ENCODE data around the gene OR51D1. TPM values are rescaled to one million over a fixed set of nuclear protein-coding genes. Genes with fewer than 3 reads are reported as not detected.

The OR51D1 gene
- total RNA-seq, 1 experiment from 2014 or later, result not detected

GRCh38 chr11:4637662-4638047 lies 378 bp downstream of the OR51D1 start:
- no peak overlapping the region for H4K91ac ChIP-seq (ENCODE audit: insufficient read length, low read depth, low read length)
- H2BK120ac ChIP-seq (ENCODE audit: low read depth, low read length, poor library complexity, severe bottlenecking), result no peak overlapping the region
- Mint-ChIP-seq H3K4me1 (peaks cover 3 to 9% of the 10 kb centered on the region in 2 experiments; a peak in 3 of 4 replicates), H3K4me3 (no peak overlapping the region), H3K36me3 (ENCODE audit: insufficient read depth in 1 of 3, low read depth in 3 of 3) (no peaks in the 10 kb centered on the region), H3K9me3 (0 out of 5 replicates have a peak, but pooled peaks cover 0 to under 1% of the 10 kb centered on the region in 2 experiments), H3K27ac (no peak overlapping the region), H3K27me3 (ENCODE audit: low read depth) (no peaks in the 10 kb centered on the region)
- DNase-seq, result no peak
- no peak overlapping the region for H3K27ac ChIP-seq (ENCODE audit: insufficient read length, low read depth, low read length)
- H3K4me2 ChIP-seq (ENCODE audit: insufficient read depth, insufficient read length, low read length), result no peak overlapping the region
- H2BK15ac ChIP-seq (ENCODE audit: low read depth, low read length), result no peak overlapping the region
- no peak overlapping the region for H3K4ac ChIP-seq (ENCODE audit: low read depth, low read length)
- no peaks in the 10 kb centered on the region for H3K79me2 ChIP-seq (ENCODE audit: insufficient read depth, low read length)
- no peak overlapping the region for H3K9ac ChIP-seq (ENCODE audit: extremely low read depth, insufficient read length, low read length)
- no peak overlapping the region for H2AK5ac ChIP-seq (ENCODE audit: insufficient read length, low read length)
- H3K27me3 ChIP-seq (ENCODE audit: insufficient read depth, low read length), result no peaks in the 10 kb centered on the region
- H3K56ac ChIP-seq (ENCODE audit: insufficient read length, low read depth, low read length), result no peak overlapping the region
- H3T11ph ChIP-seq (ENCODE audit: low read length), result no peak overlapping the region
- H4K20me1 ChIP-seq (ENCODE audit: control insufficient read depth, insufficient read depth, insufficient read length), result no peaks in the 10 kb centered on the region
- no peak overlapping the region for H2AFZ ChIP-seq (ENCODE audit: low read length)
- no peaks in the 10 kb centered on the region for H3K9me3 ChIP-seq (ENCODE audit: control insufficient read depth, low read depth, low read length)
- no peaks in the 10 kb centered on the region for H3K23me2 ChIP-seq (ENCODE audit: insufficient read length, low read depth, low read length, poor library complexity, severe bottlenecking)
- TF ChIP-seq, protein P1, sequence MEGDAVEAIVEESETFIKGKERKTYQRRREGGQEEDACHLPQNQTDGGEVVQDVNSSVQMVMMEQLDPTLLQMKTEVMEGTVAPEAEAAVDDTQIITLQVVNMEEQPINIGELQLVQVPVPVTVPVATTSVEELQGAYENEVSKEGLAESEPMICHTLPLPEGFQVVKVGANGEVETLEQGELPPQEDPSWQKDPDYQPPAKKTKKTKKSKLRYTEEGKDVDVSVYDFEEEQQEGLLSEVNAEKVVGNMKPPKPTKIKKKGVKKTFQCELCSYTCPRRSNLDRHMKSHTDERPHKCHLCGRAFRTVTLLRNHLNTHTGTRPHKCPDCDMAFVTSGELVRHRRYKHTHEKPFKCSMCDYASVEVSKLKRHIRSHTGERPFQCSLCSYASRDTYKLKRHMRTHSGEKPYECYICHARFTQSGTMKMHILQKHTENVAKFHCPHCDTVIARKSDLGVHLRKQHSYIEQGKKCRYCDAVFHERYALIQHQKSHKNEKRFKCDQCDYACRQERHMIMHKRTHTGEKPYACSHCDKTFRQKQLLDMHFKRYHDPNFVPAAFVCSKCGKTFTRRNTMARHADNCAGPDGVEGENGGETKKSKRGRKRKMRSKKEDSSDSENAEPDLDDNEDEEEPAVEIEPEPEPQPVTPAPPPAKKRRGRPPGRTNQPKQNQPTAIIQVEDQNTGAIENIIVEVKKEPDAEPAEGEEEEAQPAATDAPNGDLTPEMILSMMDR (conservative IDR thresholded peaks at IDR 0.05), result no peak
- WGBS (ENCODE audit: extremely low coverage, insufficient read length, low lambda C conversion rate), result no CpG with 5 or more reads among the region's 3 CpGs
- no peaks in the 10 kb centered on the region for H3K79me1 ChIP-seq (ENCODE audit: insufficient read depth, low read depth, low read length, poor library complexity, severe bottlenecking)
- no peak overlapping the region for H2BK5ac ChIP-seq (ENCODE audit: insufficient read length, low read length)
- no peak overlapping the region for H2BK20ac ChIP-seq (ENCODE audit: low read depth, low read length, poor library complexity, severe bottlenecking)
- H3K23ac ChIP-seq (ENCODE audit: insufficient read length, low read depth, low read length), result no peak overlapping the region
- H4K5ac ChIP-seq (ENCODE audit: insufficient read length, low read depth, low read length), result no peak overlapping the region
- no peak overlapping the region for H3K14ac ChIP-seq (ENCODE audit: insufficient read depth, low read length)
- no peak overlapping the region for H4K8ac ChIP-seq (replicated peaks; ENCODE audit: insufficient read length, low read depth, low read length)
- no peak overlapping the region for H3K18ac ChIP-seq (ENCODE audit: insufficient read length, low read depth, low read length)
- no peaks in the 10 kb centered on the region for H3K4me1 ChIP-seq (ENCODE audit: insufficient read depth, low read length)
- no peak overlapping the region for H2BK12ac ChIP-seq (ENCODE audit: insufficient read length, low read depth, low read length)
